Left renal cortex interstitium (tissue), 4 donors: Measurements from ENCODE around the gene HRG. TPM values are rescaled to one million over a fixed set of nuclear protein-coding genes. Genes with fewer than 3 reads are reported as not detected.

Experiments
- DNase-seq, 4 donors: peaks; one replicate each; pipeline ENCODE4 v3.0.0-alpha.2; 2013; ENCODE audit warnings: low read depth in 4 of 4, low spot score in 2 of 4, missing footprints in 1 of 4
- polyA plus RNA-seq, 4 donors: library from polyadenylated mRNA; unstranded; fragments of 120-200 nt; gene quantifications; one replicate each; pipeline ENCODE4 v1.2.1, GENCODE V29; 2013; ENCODE audit not compliant: insufficient read length in 4 of 4

Gene HRG
- polyA plus RNA-seq, 4 donors = 1.8 to 2.9 (median 2.2) TPM

GRCh38 chr3:186719945-186720739 lies 54.3 kb downstream of the HRG start:
- no peak for DNase-seq

- DNase-seq = no peak
Measured at GRCh38 chr3:186722457-186722856, 56.6 kb downstream of the HRG start.

GRCh38 chr3:186724911-186725310 lies 59.1 kb downstream of the HRG start:
- DNase-seq = no peak

Other genes with a start within 250 kb of the HRG start
- gene CRYGS, start 121.6 kb upstream of the HRG start, polyA plus RNA-seq = 10 to 100 TPM in 2 of 4 donors, 1 to 10 TPM in 2; 3.6 to 13.2 (median 7.6) TPM
- gene TBCCD1, start 98.7 kb upstream of the HRG start, polyA plus RNA-seq = 10 to 100 TPM; 19.1 to 22.8 (median 21.2) TPM
- 10 to 100 TPM; 63.6 to 78.2 (median 71.5) TPM for gene DNAJB11, start 95.3 kb upstream of the HRG start, polyA plus RNA-seq
- 10 to 100 TPM in 1 of 4 donors, under 1 TPM in 3; 0.37 to 90.9 (median 0.51) TPM for gene AHSG, start 53.0 kb upstream of the HRG start, polyA plus RNA-seq
- under 1 TPM in 3 of 4 donors, not detected in 1; 0.33 to 0.65 (median 0.48) TPM for gene FETUB, start 25.6 kb upstream of the HRG start, polyA plus RNA-seq
- 100 to 1,000 TPM; 109 to 220 (median 138) TPM for gene KNG1, start 51.3 kb downstream of the HRG start, polyA plus RNA-seq
- gene EIF4A2, start 117.6 kb downstream of the HRG start, polyA plus RNA-seq = 100 to 1,000 TPM; 735 to 959 (median 830) TPM
- gene RFC4, start 140.5 kb downstream of the HRG start, polyA plus RNA-seq = 10 to 100 TPM; 47.2 to 60.5 (median 50.3) TPM
- under 1 TPM in 1 of 4 donors, not detected in 3; 0.03 TPM for gene ADIPOQ, start 176.7 kb downstream of the HRG start, polyA plus RNA-seq